Effector memory CD8-positive, alpha-beta T cell (primary cell): ENCODE results near the gene CTSO.

Experiments used
- ATAC-seq: fragments of 150-1000 bp; cut with Tn5 transposase; replicated peaks from 2 replicates; pipeline ENCODE4 v1.10.0; 2021; ENCODE audit warnings: mild to moderate bottlenecking, moderate library complexity
- DNase-seq, 3 experiments: peaks; one replicate each; pipeline ENCODE4 v3.0.0; 2021
- H3K27ac Mint-ChIP-seq, 2 donors: one replicate each; pipeline ENCODE4 v1.8.0; 2022; ENCODE audit warnings: mild to moderate bottlenecking in 2 of 2, mixed read lengths in 2 of 2, moderate library complexity in 2 of 2
- H3K27me3 Mint-ChIP-seq, 2 donors: one replicate each; pipeline ENCODE4 v1.8.0; 2022; ENCODE audit warnings: mixed read lengths in 2 of 2
- H3K36me3 Mint-ChIP-seq: one replicate; pipeline ENCODE4 v1.8.0; 2022; ENCODE audit warnings: mild to moderate bottlenecking, moderate library complexity, mixed read lengths; ENCODE audit not compliant: insufficient read depth
- H3K4me1 Mint-ChIP-seq, 2 donors: one replicate each; pipeline ENCODE4 v1.8.0; 2022; ENCODE audit warnings: low read depth in 2 of 2, mixed read lengths in 2 of 2
- H3K4me3 Mint-ChIP-seq, 2 donors: one replicate each; pipeline ENCODE4 v1.8.0; 2022; ENCODE audit warnings: mild to moderate bottlenecking in 2 of 2, mixed read lengths in 2 of 2, moderate library complexity in 2 of 2
- H3K9me3 Mint-ChIP-seq, 2 donors: one replicate each; pipeline ENCODE4 v1.8.0; 2022; ENCODE audit warnings: mixed read lengths in 2 of 2

CTSO gene

GRCh38 chr4:155887847-155888570, 65.7 kb downstream of the CTSO start:
- Mint-ChIP-seq H3K27me3 (peaks cover 5 to 27% of the 10 kb centered on the region in 2 donors), H3K4me3 (no peak overlapping the region), H3K9me3 (peaks cover 3 to 15% of the 10 kb centered on the region in 2 donors), H3K4me1 (no peaks in the 10 kb centered on the region), H3K36me3 (no peaks in the 10 kb centered on the region), H3K27ac (no peak overlapping the region)
- ATAC-seq = no peak
- no peak for DNase-seq

- peaks cover 3 to 10% of the 10 kb centered on the region in 2 donors for H3K9me3 Mint-ChIP-seq
- H3K4me3 Mint-ChIP-seq = no peak overlapping the region
- ATAC-seq (no peak), DNase-seq (no peak)
- H3K27me3 Mint-ChIP-seq = peaks cover 5 to 17% of the 10 kb centered on the region in 2 donors
- H3K36me3 Mint-ChIP-seq = no peaks in the 10 kb centered on the region
- no peaks in the 10 kb centered on the region for H3K4me1 Mint-ChIP-seq
- no peak overlapping the region for H3K27ac Mint-ChIP-seq
These were observed 66.6 kb downstream of the CTSO start for GRCh38 chr4:155887045-155887444.

- Mint-ChIP-seq H3K9me3 (peaks cover 0 to 2% of the 10 kb centered on the region in 2 donors), H3K27me3 (peaks cover 2 to 4% of the 10 kb centered on the region in 2 donors), H3K4me3 (no peak overlapping the region), H3K4me1 (no peaks in the 10 kb centered on the region), H3K36me3 (no peaks in the 10 kb centered on the region), H3K27ac (no peak overlapping the region)
- DNase-seq = no peak
- ATAC-seq = no peak
These were observed 68.0 kb downstream of the CTSO start for GRCh38 chr4:155885666-155886065.

- H3K36me3 Mint-ChIP-seq = no peaks in the 10 kb centered on the region
- H3K9me3 Mint-ChIP-seq = peaks cover 0 to 2% of the 10 kb centered on the region in 2 donors
- H3K27me3 Mint-ChIP-seq = no peaks in the 10 kb centered on the region
- H3K4me1 Mint-ChIP-seq = no peaks in the 10 kb centered on the region
- H3K4me3 Mint-ChIP-seq = no peak overlapping the region
- DNase-seq (no peak), ATAC-seq (no peak)
- no peak overlapping the region for H3K27ac Mint-ChIP-seq
These were observed 69.8 kb downstream of the CTSO start for GRCh38 chr4:155883895-155884294.

- no peak for DNase-seq
- Mint-ChIP-seq H3K9me3 (peaks cover 0 to 2% of the 10 kb centered on the region in 2 donors), H3K27me3 (no peaks in the 10 kb centered on the region), H3K36me3 (no peaks in the 10 kb centered on the region), H3K4me3 (no peak overlapping the region), H3K4me1 (no peaks in the 10 kb centered on the region), H3K27ac (no peak overlapping the region)
- ATAC-seq = no peak
These were observed 72.1 kb downstream of the CTSO start for GRCh38 chr4:155881555-155881954.

GRCh38 chr4:155879767-155880166, 73.9 kb downstream of the CTSO start:
- DNase-seq (no peak), ATAC-seq (no peak)
- H3K4me3 Mint-ChIP-seq = no peak overlapping the region
- H3K9me3 Mint-ChIP-seq = peaks cover 0 to 5% of the 10 kb centered on the region in 2 donors
- H3K4me1 Mint-ChIP-seq = no peaks in the 10 kb centered on the region
- H3K27ac Mint-ChIP-seq = no peak overlapping the region
- no peaks in the 10 kb centered on the region for H3K36me3 Mint-ChIP-seq
- no peaks in the 10 kb centered on the region for H3K27me3 Mint-ChIP-seq

GRCh38 chr4:155878611-155879010, 75.1 kb downstream of the CTSO start:
- H3K4me3 Mint-ChIP-seq = no peak overlapping the region
- no peaks in the 10 kb centered on the region for H3K27me3 Mint-ChIP-seq
- no peaks in the 10 kb centered on the region for H3K4me1 Mint-ChIP-seq
- peaks cover 0 to 5% of the 10 kb centered on the region in 2 donors for H3K9me3 Mint-ChIP-seq
- no peak overlapping the region for H3K27ac Mint-ChIP-seq
- H3K36me3 Mint-ChIP-seq = no peaks in the 10 kb centered on the region
- DNase-seq = no peak
- ATAC-seq = no peak

GRCh38 chr4:155877971-155878370, 75.7 kb downstream of the CTSO start:
- Mint-ChIP-seq H3K9me3 (peaks cover 0 to 5% of the 10 kb centered on the region in 2 donors), H3K4me1 (no peaks in the 10 kb centered on the region), H3K4me3 (no peak overlapping the region), H3K27ac (no peak overlapping the region), H3K36me3 (no peaks in the 10 kb centered on the region), H3K27me3 (no peaks in the 10 kb centered on the region)
- ATAC-seq (no peak), DNase-seq (no peak)

GRCh38 chr4:155875878-155876277, 77.8 kb downstream of the CTSO start:
- Mint-ChIP-seq H3K4me1 (no peaks in the 10 kb centered on the region), H3K27me3 (no peaks in the 10 kb centered on the region), H3K4me3 (no peak overlapping the region), H3K36me3 (no peaks in the 10 kb centered on the region), H3K27ac (no peak overlapping the region), H3K9me3 (peaks cover 0 to 5% of the 10 kb centered on the region in 2 donors)
- no peak for ATAC-seq
- DNase-seq = no peak
